HG02798 (cell line): Measurements from ENCODE around the gene RPS23.

ENCODE experiments used
- ATAC-seq: cut with Tn5 transposase; IDR thresholded peaks from one replicate; pipeline ENCODE4 v1.9.1; 2021; ENCODE audit warnings: mild to moderate bottlenecking; ENCODE audit not compliant: unreplicated experiment, poor library complexity

The RPS23 gene

GRCh38 chr5:82255844-82256243 lies 22.3 kb downstream of the RPS23 start:
- no peak for ATAC-seq

GRCh38 chr5:82252744-82253143 lies 25.4 kb downstream of the RPS23 start:
- no peak for ATAC-seq

- no peak for ATAC-seq
These were observed 31.1 kb downstream of the RPS23 start for GRCh38 chr5:82246960-82247574.

GRCh38 chr5:82244854-82245635 lies 33.1 kb downstream of the RPS23 start:
- ATAC-seq = no peak

- no peak for ATAC-seq
These were observed 34.0 kb downstream of the RPS23 start for GRCh38 chr5:82244151-82244550.

- ATAC-seq = no peak
These were observed 43.3 kb downstream of the RPS23 start for GRCh38 chr5:82234885-82235284.

GRCh38 chr5:82225525-82226172 lies 52.5 kb downstream of the RPS23 start:
- peak; percentile 96 for ATAC-seq
